Measurements from ENCODE around the gene TCEAL7.

TCEAL7 gene

GRCh38 chrX:103369479-103369878, 39.4 kb downstream of the TCEAL7 start:
- no peak for DNase-seq

- DNase-seq: no peak
Observed at GRCh38 chrX:103372886-103373285, 42.8 kb downstream of the TCEAL7 start.

GRCh38 chrX:103373581-103373980, 43.5 kb downstream of the TCEAL7 start:
- no peak for DNase-seq

GRCh38 chrX:103376118-103376978, 46.3 kb downstream of the TCEAL7 start, which contains the start of gene BEX3:
Gene BEX3 (plus strand): TSS chrX:103376538. CDS start chrX:103377522, 984 bp downstream.
- DNase-seq: no peak

DNA sequence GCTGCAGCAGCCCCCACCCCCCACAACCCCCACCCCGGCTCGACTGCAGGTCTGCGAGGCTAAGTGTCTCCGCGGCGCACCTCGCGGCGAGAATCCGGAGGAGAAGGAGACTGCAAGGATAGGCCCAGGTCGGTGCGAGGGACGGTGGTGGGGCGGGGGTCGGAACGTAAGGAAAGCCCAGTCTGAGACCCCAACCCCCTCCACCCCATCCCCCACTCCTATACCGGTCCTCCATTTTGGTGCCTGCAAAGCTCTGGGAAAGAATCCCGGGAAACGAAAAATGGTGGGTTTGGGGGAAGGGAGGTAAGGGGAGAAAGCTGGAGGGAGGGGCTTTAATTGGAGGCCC, 46.9 kb downstream of the TCEAL7 start:
- no peak for DNase-seq

DNA sequence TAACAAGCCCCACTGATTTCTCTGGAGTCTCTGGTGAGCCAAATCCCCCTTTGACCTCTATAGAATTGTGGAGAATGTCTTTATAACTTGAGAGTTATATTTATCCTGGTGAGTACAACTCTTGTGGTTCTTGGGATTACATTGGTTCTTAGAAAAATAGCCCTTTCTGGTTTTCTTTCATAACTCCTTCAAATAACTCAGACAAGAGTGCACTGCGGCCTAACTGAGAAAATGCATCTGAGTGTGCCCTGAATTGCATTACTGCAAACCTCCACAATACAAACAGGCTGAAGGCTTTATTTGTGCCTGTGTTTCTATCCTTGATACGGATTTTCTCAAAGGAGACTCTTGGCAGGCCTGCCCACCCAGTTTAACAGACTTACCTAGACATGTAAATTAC, 49.0 kb downstream of the TCEAL7 start:
- no peak for DNase-seq
